OCI-LY1 (cell line): ENCODE results near the gene LRRC42.

Experiments
- EZH2 ChIP-seq: fragments of 200-600 bp; sonication (generic), shearing (Covaris generic); IDR thresholded peaks from 2 replicates; pipeline ENCODE4 v1.8.0; 2017; ENCODE audit warnings: borderline replicate concordance, mixed run types, mild to moderate bottlenecking, antibody characterized with exemption, low read length, moderate library complexity, mixed read lengths
- TF ChIP-seq, protein P1 (sequence below): fragments of 200-600 bp; sonication (generic), shearing (Covaris generic); IDR thresholded peaks from 2 replicates; pipeline ENCODE4 v1.5.1; 2017; ENCODE audit warnings: mild to moderate bottlenecking, antibody characterized with exemption, low read length, moderate library complexity, mixed read lengths

DNA sequence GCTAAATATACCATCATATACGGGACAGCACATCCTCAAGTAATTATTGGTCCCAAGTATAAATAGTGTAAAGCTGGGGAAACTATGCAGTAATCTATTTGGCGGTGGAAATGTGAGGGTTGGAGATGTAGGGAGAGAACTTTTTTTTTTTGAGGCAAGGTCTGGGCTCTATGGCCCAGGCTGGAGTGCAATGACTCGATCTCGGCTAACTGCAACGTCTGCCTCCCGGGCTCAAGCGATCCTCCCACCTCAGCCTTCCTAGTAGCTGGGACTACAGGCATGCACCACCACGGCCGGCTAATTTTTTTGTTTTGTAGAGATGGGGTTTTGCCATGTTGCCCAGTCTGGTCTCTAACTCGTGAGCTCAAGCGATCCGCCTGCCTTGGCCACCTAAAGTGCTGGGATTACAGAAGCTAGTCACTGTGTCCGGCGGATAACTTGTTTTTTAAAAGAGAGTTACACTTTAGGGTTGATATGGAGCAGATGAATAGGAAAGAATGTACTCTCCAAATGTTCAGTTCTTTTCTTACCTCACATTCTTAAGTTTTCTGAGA, 2.6 kb upstream of the LRRC42 start:
- TF ChIP-seq, protein P1, sequence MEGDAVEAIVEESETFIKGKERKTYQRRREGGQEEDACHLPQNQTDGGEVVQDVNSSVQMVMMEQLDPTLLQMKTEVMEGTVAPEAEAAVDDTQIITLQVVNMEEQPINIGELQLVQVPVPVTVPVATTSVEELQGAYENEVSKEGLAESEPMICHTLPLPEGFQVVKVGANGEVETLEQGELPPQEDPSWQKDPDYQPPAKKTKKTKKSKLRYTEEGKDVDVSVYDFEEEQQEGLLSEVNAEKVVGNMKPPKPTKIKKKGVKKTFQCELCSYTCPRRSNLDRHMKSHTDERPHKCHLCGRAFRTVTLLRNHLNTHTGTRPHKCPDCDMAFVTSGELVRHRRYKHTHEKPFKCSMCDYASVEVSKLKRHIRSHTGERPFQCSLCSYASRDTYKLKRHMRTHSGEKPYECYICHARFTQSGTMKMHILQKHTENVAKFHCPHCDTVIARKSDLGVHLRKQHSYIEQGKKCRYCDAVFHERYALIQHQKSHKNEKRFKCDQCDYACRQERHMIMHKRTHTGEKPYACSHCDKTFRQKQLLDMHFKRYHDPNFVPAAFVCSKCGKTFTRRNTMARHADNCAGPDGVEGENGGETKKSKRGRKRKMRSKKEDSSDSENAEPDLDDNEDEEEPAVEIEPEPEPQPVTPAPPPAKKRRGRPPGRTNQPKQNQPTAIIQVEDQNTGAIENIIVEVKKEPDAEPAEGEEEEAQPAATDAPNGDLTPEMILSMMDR: no peak
- no peak for TF ChIP-seq EZH2
